Measurements from ENCODE around the gene SHROOM2. TPM values are rescaled to one million over a fixed set of nuclear protein-coding genes. Genes with fewer than 3 reads are reported as not detected.

The SHROOM2 gene
- total and polyA plus RNA-seq, 9 of the 15 experiments (the other 6 are each of a cell fraction or from before 2014, with no cell fraction given), result not detected

- TF ChIP-seq PRDM10 (IDR thresholded peaks at IDR 0.05; ENCODE audit: partially characterized antibody) (no peak), ZNF41 (CRISPR knock-in tag; conservative IDR thresholded peaks at IDR 0.05) (no peak), RAD51 (IDR thresholded peaks at IDR 0.05; ENCODE audit: borderline replicate concordance, low read depth) (no peak), NFE2 (IDR thresholded peaks at IDR 0.05; ENCODE audit: low read depth) (0 out of 2 replicates have a peak, but pooled peaks have one; percentile 10)
These were observed 154.2 kb downstream of the SHROOM2 start (continued) for GRCh38 chrX:9940421-9940820.

GRCh38 chrX:9942086-9942485 lies 155.9 kb downstream of the SHROOM2 start:
- DNase-seq (ENCODE audit: extremely low read depth in 1 of 4, low spot score in 3 of 4), result no peak
- Histone ChIP-seq H3K9me3 (replicated peaks; ENCODE audit: control insufficient read depth, insufficient read depth, low read depth, low read length) (no peaks in the 10 kb centered on the region), H4K20me1 (replicated peaks; ENCODE audit: control insufficient read depth, insufficient read depth, low read length) (no peaks in the 10 kb centered on the region), H3K4me2 (ENCODE audit: insufficient read depth, low read length) (no peak overlapping the region), H3K4me3 (no peak overlapping the region), H3K9ac (ENCODE audit: insufficient read depth in 1 of 2, low read depth in 2 of 2, low read length in 2 of 2) (no peak overlapping the region), H3K27me3 (ENCODE audit: control insufficient read depth in 2 of 2, insufficient read depth in 2 of 2, low read length in 2 of 2) (peaks cover 0 to 43% of the 10 kb centered on the region in 2 experiments; a peak in 2 of 5 replicates), H2AFZ (ENCODE audit: low read depth, low read length) (no peak overlapping the region), H3K4me1 (replicated peaks in 1 of 2; ENCODE audit: control insufficient read depth in 2 of 2, insufficient read depth in 2 of 2, low read length in 2 of 2) (no peaks in the 10 kb centered on the region), H3K9me1 (ENCODE audit: control insufficient read depth, insufficient read depth, low read length) (no peaks in the 10 kb centered on the region), H3K79me2 (ENCODE audit: control insufficient read depth, insufficient read depth, low read length) (no peaks in the 10 kb centered on the region), H3K36me3 (ENCODE audit: control insufficient read depth, insufficient read depth, low read length) (no peaks in the 10 kb centered on the region), H3K27ac (ENCODE audit: extremely low read depth, low read depth, low read length) (no peak overlapping the region)
- 0% methylated on average over 3 of the region's 6 CpGs for WGBS (ENCODE audit: insufficient coverage, low coverage, missing lambda C conversion rate)
- BruUV-seq (replicated peaks), result no TSS peak
- no peak for ATAC-seq
- no peak for FAIRE-seq
- CTCF ChIA-PET (ENCODE audit: low intra/inter-chr PET ratio), result no interaction called here
- intact Hi-C loops (cut with micrococcal nuclease) (no loop called here), in situ Hi-C loops (cut with MboI) (no loop called here)
- POLR2A ChIA-PET, result no interaction called here
- no peak for TF ChIP-seq ESRRA (IDR thresholded peaks at IDR 0.05; ENCODE audit: borderline replicate concordance, low read depth)
- TF ChIP-seq TFAP4 (CRISPR knock-in tag; IDR thresholded peaks at IDR 0.05; ENCODE audit: borderline replicate concordance), result no peak
- no peak for TF ChIP-seq ZNF431 (CRISPR knock-in tag; IDR thresholded peaks at IDR 0.05)
- no peak for TF ChIP-seq MEF2D (tag; conservative IDR thresholded peaks at IDR 0.05; ENCODE audit: low read depth)
- no peak for TF ChIP-seq MTA2 (IDR thresholded peaks at IDR 0.05; ENCODE audit: low read depth)
- TF ChIP-seq ILK (tag; IDR thresholded peaks at IDR 0.05; ENCODE audit: borderline replicate concordance, low read depth), result no peak
- TF ChIP-seq HNRNPH1 (optimal IDR thresholded peaks at IDR 0.05; ENCODE audit: low read depth, low read length), result no peak
- TF ChIP-seq GTF2F1 (IDR thresholded peaks at IDR 0.05; ENCODE audit: low read depth, low read length), result no peak
- no peak for TF ChIP-seq YBX1 (IDR thresholded peaks at IDR 0.05)
- TF ChIP-seq PREB (CRISPR knock-in tag; IDR thresholded peaks at IDR 0.05), result no peak
- TF ChIP-seq SREBF1 (IDR thresholded peaks at IDR 0.05; ENCODE audit: borderline replicate concordance, low read depth, low read length), result no peak
